ENCODE data around the gene CES2. TPM values are rescaled to one million over a fixed set of nuclear protein-coding genes. Genes with fewer than 3 reads are reported as not detected.

The CES2 gene
- total and polyA plus RNA-seq, 9 of the 15 experiments (the other 6 are each of a cell fraction or from before 2014, with no cell fraction given): 2.2 to 37.9 (median 24.4) TPM

DNA sequence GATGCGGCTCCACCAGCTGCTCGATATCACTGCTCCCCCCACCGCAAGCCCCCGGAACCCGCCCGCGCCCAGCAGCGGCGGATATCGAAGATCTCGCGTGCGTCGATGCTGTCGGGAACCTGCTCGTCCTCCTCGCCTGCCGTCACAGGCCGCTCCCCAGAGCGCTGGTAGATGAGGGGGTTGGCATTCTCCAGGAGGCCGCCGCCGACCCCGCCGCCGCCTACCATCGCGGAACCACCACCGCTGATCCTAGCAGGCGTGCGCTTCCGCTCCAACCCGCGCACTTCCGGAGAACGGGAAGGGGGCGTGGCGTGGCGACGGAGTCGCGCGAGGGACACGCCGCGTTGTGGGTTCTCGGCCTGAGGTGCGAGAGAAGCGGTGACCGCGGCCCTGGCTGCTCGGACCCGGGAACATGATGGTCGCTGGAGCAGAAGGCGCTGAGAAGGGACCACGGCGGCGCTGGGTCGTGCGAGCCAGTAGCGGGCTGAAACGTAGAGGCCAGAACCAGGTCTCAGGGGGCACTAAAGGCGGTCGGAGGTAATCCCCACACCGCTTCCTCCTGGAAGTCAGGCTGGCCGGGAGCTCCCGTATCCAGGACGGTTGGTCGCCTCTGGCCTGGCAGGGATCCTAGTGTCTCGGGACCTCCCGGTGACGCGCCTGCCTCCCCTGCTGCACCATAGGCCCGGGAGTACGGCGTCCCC is 1.0 kb upstream of the CES2 start, which contains the start of gene CIAO2B (continued):
- TF ChIP-seq, protein P1, sequence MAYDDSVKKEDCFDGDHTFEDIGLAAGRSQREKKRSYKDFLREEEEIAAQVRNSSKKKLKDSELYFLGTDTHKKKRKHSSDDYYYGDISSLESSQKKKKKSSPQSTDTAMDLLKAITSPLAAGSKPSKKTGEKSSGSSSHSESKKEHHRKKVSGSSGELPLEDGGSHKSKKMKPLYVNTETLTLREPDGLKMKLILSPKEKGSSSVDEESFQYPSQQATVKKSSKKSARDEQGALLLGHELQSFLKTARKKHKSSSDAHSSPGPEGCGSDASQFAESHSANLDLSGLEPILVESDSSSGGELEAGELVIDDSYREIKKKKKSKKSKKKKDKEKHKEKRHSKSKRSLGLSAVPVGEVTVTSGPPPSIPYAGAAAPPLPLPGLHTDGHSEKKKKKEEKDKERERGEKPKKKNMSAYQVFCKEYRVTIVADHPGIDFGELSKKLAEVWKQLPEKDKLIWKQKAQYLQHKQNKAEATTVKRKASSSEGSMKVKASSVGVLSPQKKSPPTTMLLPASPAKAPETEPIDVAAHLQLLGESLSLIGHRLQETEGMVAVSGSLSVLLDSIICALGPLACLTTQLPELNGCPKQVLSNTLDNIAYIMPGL (CRISPR knock-in tag; IDR thresholded peaks at IDR 0.05): peak; percentile 88
- TF ChIP-seq KLF1 (tag; IDR thresholded peaks at IDR 0.05) (no peak), SETDB1 (IDR thresholded peaks at IDR 0.05; ENCODE audit: low read length) (no peak), POLR3G (IDR thresholded peaks at IDR 0.05; ENCODE audit: extremely low read depth, insufficient read length, insufficient replicate concordance) (no peak), PHF20 (IDR thresholded peaks at IDR 0.05; ENCODE audit: partially characterized antibody) (peak; percentile 88), ILK (tag; IDR thresholded peaks at IDR 0.05; ENCODE audit: borderline replicate concordance, low read depth) (no peak), NONO (IDR thresholded peaks at IDR 0.05; ENCODE audit: low read depth in 2 of 2, low read length in 1 of 2) (no peak), ZNF134 (CRISPR knock-in tag; conservative IDR thresholded peaks at IDR 0.05) (no peak), EWSR1 (IDR thresholded peaks at IDR 0.05; ENCODE audit: borderline replicate concordance, low read depth, partially characterized antibody) (no peak), FOS (IDR thresholded peaks at IDR 0.05; ENCODE audit: extremely low read depth, insufficient read length) (no peak), LCOR (CRISPR knock-in tag; IDR thresholded peaks at IDR 0.05) (peak; percentile 50)
- TF ChIP-seq, protein P2, sequence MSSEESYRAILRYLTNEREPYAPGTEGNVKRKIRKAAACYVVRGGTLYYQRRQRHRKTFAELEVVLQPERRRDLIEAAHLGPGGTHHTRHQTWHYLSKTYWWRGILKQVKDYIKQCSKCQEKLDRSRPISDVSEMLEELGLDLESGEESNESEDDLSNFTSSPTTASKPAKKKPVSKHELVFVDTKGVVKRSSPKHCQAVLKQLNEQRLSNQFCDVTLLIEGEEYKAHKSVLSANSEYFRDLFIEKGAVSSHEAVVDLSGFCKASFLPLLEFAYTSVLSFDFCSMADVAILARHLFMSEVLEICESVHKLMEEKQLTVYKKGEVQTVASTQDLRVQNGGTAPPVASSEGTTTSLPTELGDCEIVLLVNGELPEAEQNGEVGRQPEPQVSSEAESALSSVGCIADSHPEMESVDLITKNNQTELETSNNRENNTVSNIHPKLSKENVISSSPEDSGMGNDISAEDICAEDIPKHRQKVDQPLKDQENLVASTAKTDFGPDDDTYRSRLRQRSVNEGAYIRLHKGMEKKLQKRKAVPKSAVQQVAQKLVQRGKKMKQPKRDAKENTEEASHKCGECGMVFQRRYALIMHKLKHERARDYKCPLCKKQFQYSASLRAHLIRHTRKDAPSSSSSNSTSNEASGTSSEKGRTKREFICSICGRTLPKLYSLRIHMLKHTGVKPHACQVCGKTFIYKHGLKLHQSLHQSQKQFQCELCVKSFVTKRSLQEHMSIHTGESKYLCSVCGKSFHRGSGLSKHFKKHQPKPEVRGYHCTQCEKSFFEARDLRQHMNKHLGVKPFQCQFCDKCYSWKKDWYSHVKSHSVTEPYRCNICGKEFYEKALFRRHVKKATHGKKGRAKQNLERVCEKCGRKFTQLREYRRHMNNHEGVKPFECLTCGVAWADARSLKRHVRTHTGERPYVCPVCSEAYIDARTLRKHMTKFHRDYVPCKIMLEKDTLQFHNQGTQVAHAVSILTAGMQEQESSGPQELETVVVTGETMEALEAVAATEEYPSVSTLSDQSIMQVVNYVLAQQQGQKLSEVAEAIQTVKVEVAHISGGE (CRISPR knock-in tag; IDR thresholded peaks at IDR 0.05): peak in 2 of 3 experiments; percentile 7 to 97; a peak in 3 of 6 replicates
- TF ChIP-seq, protein P3, sequence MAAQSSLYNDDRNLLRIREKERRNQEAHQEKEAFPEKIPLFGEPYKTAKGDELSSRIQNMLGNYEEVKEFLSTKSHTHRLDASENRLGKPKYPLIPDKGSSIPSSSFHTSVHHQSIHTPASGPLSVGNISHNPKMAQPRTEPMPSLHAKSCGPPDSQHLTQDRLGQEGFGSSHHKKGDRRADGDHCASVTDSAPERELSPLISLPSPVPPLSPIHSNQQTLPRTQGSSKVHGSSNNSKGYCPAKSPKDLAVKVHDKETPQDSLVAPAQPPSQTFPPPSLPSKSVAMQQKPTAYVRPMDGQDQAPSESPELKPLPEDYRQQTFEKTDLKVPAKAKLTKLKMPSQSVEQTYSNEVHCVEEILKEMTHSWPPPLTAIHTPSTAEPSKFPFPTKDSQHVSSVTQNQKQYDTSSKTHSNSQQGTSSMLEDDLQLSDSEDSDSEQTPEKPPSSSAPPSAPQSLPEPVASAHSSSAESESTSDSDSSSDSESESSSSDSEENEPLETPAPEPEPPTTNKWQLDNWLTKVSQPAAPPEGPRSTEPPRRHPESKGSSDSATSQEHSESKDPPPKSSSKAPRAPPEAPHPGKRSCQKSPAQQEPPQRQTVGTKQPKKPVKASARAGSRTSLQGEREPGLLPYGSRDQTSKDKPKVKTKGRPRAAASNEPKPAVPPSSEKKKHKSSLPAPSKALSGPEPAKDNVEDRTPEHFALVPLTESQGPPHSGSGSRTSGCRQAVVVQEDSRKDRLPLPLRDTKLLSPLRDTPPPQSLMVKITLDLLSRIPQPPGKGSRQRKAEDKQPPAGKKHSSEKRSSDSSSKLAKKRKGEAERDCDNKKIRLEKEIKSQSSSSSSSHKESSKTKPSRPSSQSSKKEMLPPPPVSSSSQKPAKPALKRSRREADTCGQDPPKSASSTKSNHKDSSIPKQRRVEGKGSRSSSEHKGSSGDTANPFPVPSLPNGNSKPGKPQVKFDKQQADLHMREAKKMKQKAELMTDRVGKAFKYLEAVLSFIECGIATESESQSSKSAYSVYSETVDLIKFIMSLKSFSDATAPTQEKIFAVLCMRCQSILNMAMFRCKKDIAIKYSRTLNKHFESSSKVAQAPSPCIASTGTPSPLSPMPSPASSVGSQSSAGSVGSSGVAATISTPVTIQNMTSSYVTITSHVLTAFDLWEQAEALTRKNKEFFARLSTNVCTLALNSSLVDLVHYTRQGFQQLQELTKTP (IDR thresholded peaks at IDR 0.05; ENCODE audit: low read depth in 1 of 2, partially characterized antibody in 2 of 2): no peak
- TF ChIP-seq, protein P4, sequence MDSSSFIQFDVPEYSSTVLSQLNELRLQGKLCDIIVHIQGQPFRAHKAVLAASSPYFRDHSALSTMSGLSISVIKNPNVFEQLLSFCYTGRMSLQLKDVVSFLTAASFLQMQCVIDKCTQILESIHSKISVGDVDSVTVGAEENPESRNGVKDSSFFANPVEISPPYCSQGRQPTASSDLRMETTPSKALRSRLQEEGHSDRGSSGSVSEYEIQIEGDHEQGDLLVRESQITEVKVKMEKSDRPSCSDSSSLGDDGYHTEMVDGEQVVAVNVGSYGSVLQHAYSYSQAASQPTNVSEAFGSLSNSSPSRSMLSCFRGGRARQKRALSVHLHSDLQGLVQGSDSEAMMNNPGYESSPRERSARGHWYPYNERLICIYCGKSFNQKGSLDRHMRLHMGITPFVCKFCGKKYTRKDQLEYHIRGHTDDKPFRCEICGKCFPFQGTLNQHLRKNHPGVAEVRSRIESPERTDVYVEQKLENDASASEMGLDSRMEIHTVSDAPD (CRISPR knock-in tag; IDR thresholded peaks at IDR 0.05): no peak
